HAP-1 (cell line): ENCODE measurements around the gene SPATA25.

Experiments
- DNase-seq, 2 experiments: peaks; one replicate each; pipeline ENCODE4 v3.0.0-alpha.2; 2016 to 2020; ENCODE audit warnings: low spot score in 2 of 2
- H3K27me3 ChIP-seq: fragments of 250-450 bp; sonication (Bioruptor Pico); 2 replicates; pipeline ENCODE4 v1.5.1; 2020; ENCODE audit warnings: low read depth, mild to moderate bottlenecking, moderate library complexity
- H3K36me3 ChIP-seq: fragments of 250-450 bp; sonication (Bioruptor Pico); replicated peaks from 2 replicates; pipeline ENCODE4 v1.5.1; 2020; ENCODE audit warnings: mild to moderate bottlenecking
- H3K4me1 ChIP-seq: fragments of 250-450 bp; sonication (Bioruptor Pico); 2 replicates; pipeline ENCODE4 v1.5.1; 2020; ENCODE audit warnings: mild to moderate bottlenecking
- H3K4me3 ChIP-seq: fragments of 250-450 bp; sonication (Bioruptor Pico); 2 replicates; pipeline ENCODE4 v1.5.1; 2020; ENCODE audit warnings: mild to moderate bottlenecking, moderate library complexity
- H3K9me3 ChIP-seq: fragments of 250-450 bp; sonication (Bioruptor Pico); 2 replicates; pipeline ENCODE4 v1.5.1; 2020; ENCODE audit warnings: mild to moderate bottlenecking, moderate library complexity
- in situ Hi-C: fragments of 300-500 bp; cut with MboI; formaldehyde crosslinking; loops from 3 replicates; pipeline ENCODE4 v1.14.3; 2020; ENCODE audit warnings: low sequenced_read_pairs, inconsistent platforms, mixed read lengths

The SPATA25 gene

GRCh38 chr20:45853484-45853883 is 33.9 kb downstream of the SPATA25 start:
- Histone ChIP-seq H3K36me3 (peaks cover 11% of the 10 kb centered on the region), H3K4me1 (peaks cover 13% of the 10 kb centered on the region), H3K9me3 (no peaks in the 10 kb centered on the region), H3K27me3 (no peaks in the 10 kb centered on the region), H3K4me3 (no peak overlapping the region)
- in situ Hi-C loops, result no loop called here
- DNase-seq, result no peak

- Histone ChIP-seq H3K4me1 (peaks cover 7% of the 10 kb centered on the region), H3K4me3 (no peak overlapping the region), H3K36me3 (peaks cover 16% of the 10 kb centered on the region), H3K27me3 (no peaks in the 10 kb centered on the region), H3K9me3 (no peaks in the 10 kb centered on the region)
- in situ Hi-C loops, result no loop called here
- DNase-seq, result no peak
These were observed 35.1 kb downstream of the SPATA25 start for GRCh38 chr20:45852326-45852725.

GRCh38 chr20:45851501-45851900 is 35.9 kb downstream of the SPATA25 start:
- in situ Hi-C loops, result no loop called here
- DNase-seq, result no peak
- H3K36me3 ChIP-seq, result peaks cover 16% of the 10 kb centered on the region
- H3K9me3 ChIP-seq, result no peaks in the 10 kb centered on the region
- peaks cover 4% of the 10 kb centered on the region for H3K4me1 ChIP-seq
- H3K27me3 ChIP-seq, result no peaks in the 10 kb centered on the region
- H3K4me3 ChIP-seq, result no peak overlapping the region

- Histone ChIP-seq H3K9me3 (no peaks in the 10 kb centered on the region), H3K36me3 (peaks cover 22% of the 10 kb centered on the region), H3K27me3 (no peaks in the 10 kb centered on the region), H3K4me1 (no peaks in the 10 kb centered on the region), H3K4me3 (no peak overlapping the region)
- DNase-seq, result no peak
- in situ Hi-C loops, result no loop called here
These were observed 36.5 kb downstream of the SPATA25 start for GRCh38 chr20:45850926-45851325.

- Histone ChIP-seq H3K4me3 (no peak overlapping the region), H3K36me3 (peaks cover 27% of the 10 kb centered on the region), H3K9me3 (no peaks in the 10 kb centered on the region), H3K4me1 (no peaks in the 10 kb centered on the region), H3K27me3 (no peaks in the 10 kb centered on the region)
- no peak for DNase-seq
- in situ Hi-C loops, result no loop called here
These were observed 37.2 kb downstream of the SPATA25 start for GRCh38 chr20:45850238-45850637.

GRCh38 chr20:45848969-45849582 is 38.3 kb downstream of the SPATA25 start:
- no peak overlapping the region for H3K4me3 ChIP-seq
- peaks cover 31% of the 10 kb centered on the region for H3K36me3 ChIP-seq
- in situ Hi-C loops, result no loop called here

GRCh38 chr20:45848421-45848820 is 39.0 kb downstream of the SPATA25 start:
- H3K27me3 ChIP-seq, result no peaks in the 10 kb centered on the region
- in situ Hi-C loops, result no loop called here
- peaks cover 36% of the 10 kb centered on the region for H3K36me3 ChIP-seq
- no peak for DNase-seq
- H3K4me1 ChIP-seq, result no peaks in the 10 kb centered on the region
- H3K4me3 ChIP-seq, result no peak overlapping the region
- H3K9me3 ChIP-seq, result no peaks in the 10 kb centered on the region

More at GRCh38 chr20:45848969-45849582, 38.3 kb downstream of the SPATA25 start:
- no peak for DNase-seq
- H3K9me3 ChIP-seq, result no peaks in the 10 kb centered on the region
- no peaks in the 10 kb centered on the region for H3K27me3 ChIP-seq
- no peaks in the 10 kb centered on the region for H3K4me1 ChIP-seq

- in situ Hi-C loops, result no loop called here
- Histone ChIP-seq H3K36me3 (peaks cover 49% of the 10 kb centered on the region), H3K9me3 (no peaks in the 10 kb centered on the region), H3K4me1 (no peaks in the 10 kb centered on the region), H3K27me3 (no peaks in the 10 kb centered on the region), H3K4me3 (no peak overlapping the region)
- no peak for DNase-seq
These were observed 42.0 kb downstream of the SPATA25 start for GRCh38 chr20:45845452-45845851.

GRCh38 chr20:45843506-45843905 is 43.9 kb downstream of the SPATA25 start:
- H3K27me3 ChIP-seq, result no peaks in the 10 kb centered on the region
- peaks cover 47% of the 10 kb centered on the region for H3K36me3 ChIP-seq
- DNase-seq, result no peak
- in situ Hi-C loops, result no loop called here
- H3K4me1 ChIP-seq, result no peaks in the 10 kb centered on the region
- no peaks in the 10 kb centered on the region for H3K9me3 ChIP-seq
- no peak overlapping the region for H3K4me3 ChIP-seq

- H3K9me3 ChIP-seq, result no peaks in the 10 kb centered on the region
- no peaks in the 10 kb centered on the region for H3K27me3 ChIP-seq
- in situ Hi-C loops, result no loop called here
- DNase-seq, result no peak
- peaks cover 1% of the 10 kb centered on the region; the same call in 1 of the 2 replicates for H3K4me1 ChIP-seq
- H3K4me3 ChIP-seq, result no peak overlapping the region
- peaks cover 42% of the 10 kb centered on the region for H3K36me3 ChIP-seq
These were observed 45.1 kb downstream of the SPATA25 start for GRCh38 chr20:45842169-45842812.

GRCh38 chr20:45841407-45842129 is 45.9 kb downstream of the SPATA25 start:
- no peak for DNase-seq
- H3K36me3 ChIP-seq, result peaks cover 42% of the 10 kb centered on the region
- in situ Hi-C loops, result no loop called here

GRCh38 chr20:45840700-45841198 is 46.7 kb downstream of the SPATA25 start:
- in situ Hi-C loops, result no loop called here
- DNase-seq, result no peak
- no peaks in the 10 kb centered on the region for H3K9me3 ChIP-seq
- no peaks in the 10 kb centered on the region for H3K27me3 ChIP-seq
- H3K4me3 ChIP-seq, result no peak overlapping the region
- H3K36me3 ChIP-seq, result peaks cover 34% of the 10 kb centered on the region
- peaks cover 8% of the 10 kb centered on the region for H3K4me1 ChIP-seq

More at GRCh38 chr20:45841407-45842129, 45.9 kb downstream of the SPATA25 start:
- no peaks in the 10 kb centered on the region for H3K27me3 ChIP-seq
- H3K9me3 ChIP-seq, result no peaks in the 10 kb centered on the region
- H3K4me3 ChIP-seq, result no peak overlapping the region
- H3K4me1 ChIP-seq, result peaks cover 8% of the 10 kb centered on the region

GRCh38 chr20:45836841-45837240 is 50.6 kb downstream of the SPATA25 start:
- no peak for DNase-seq
- Histone ChIP-seq H3K9me3 (no peaks in the 10 kb centered on the region), H3K4me3 (no peak overlapping the region), H3K36me3 (peaks cover 5% of the 10 kb centered on the region; the same call in 1 of the 2 replicates), H3K4me1 (peaks cover 12% of the 10 kb centered on the region), H3K27me3 (no peaks in the 10 kb centered on the region)
- in situ Hi-C loops, result no loop called here
